ENCODE measurements around the gene ANGPTL2.

DNA sequence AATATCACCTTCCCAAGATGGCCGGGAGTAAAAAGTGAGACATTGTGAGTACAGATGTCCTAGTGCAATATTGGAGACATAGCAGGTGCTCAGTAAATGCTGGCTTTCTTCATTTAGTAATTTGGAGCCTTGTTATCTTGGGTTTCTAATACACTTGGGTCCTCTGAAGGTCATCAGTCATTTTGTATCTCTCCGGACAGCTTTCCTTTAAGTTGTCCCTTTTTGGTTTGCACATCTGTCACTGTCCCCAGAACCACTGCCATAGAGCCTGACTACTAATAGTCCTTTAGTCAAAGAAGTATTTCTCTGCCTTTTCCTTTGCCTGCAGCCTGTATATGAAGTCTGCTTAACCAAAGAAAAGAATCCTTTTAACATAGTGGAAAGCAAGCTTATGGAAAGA is 7.8 kb upstream of the ANGPTL2 start:
- TF ChIP-seq POLR2AphosphoS5 (IDR thresholded peaks at IDR 0.05) (no peak), EP300 (IDR thresholded peaks at IDR 0.05) (no peak)

Data from esophagus muscularis mucosa (tissue), 3 donors.